HG03432 (cell line): ENCODE measurements around the gene SPNS1.
"Not testable (repeated sequence)": the region's sequence is repeated elsewhere in the genome, so short reads cannot be mapped to it uniquely, and the experiment has no call there.

Experiments used
- ATAC-seq: cut with Tn5 transposase; IDR thresholded peaks from one replicate; pipeline ENCODE4 v1.9.1; 2021; ENCODE audit warnings: mild to moderate bottlenecking, moderate library complexity; ENCODE audit not compliant: unreplicated experiment

The SPNS1 gene

DNA sequence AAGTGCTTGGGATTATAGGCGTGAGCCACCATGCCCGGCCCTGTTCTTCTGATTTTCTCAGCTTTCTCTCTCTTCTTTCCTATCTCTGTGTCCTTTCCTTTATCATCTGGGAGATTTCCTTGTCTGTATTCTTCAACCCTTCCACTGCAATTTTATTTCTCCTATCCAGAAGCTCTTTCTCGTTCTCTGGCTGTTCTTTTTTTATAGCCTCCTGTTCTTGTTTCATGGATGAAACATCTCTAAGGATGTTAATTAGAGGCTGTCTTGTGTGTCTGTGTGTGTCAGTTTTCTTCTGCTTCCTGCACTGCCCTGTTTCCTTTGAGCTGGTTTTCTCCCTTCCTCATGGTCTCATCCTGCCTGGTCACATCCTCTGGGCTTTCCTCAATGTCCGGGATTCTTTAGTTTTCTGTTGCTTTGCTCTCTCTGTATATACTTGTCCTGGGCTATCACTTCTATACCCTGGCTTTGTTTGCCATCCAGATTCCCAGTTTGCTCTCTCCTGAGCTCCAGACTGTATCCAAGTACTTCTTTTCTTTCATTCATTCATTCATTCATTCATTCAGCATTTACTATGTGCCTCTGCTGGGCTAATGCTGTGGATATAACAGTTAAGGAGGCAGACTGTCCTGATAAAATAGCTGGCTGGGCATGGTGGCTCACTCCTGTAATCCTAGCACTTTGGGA, 12.7 kb downstream of the SPNS1 start:
- no peak for ATAC-seq

DNA sequence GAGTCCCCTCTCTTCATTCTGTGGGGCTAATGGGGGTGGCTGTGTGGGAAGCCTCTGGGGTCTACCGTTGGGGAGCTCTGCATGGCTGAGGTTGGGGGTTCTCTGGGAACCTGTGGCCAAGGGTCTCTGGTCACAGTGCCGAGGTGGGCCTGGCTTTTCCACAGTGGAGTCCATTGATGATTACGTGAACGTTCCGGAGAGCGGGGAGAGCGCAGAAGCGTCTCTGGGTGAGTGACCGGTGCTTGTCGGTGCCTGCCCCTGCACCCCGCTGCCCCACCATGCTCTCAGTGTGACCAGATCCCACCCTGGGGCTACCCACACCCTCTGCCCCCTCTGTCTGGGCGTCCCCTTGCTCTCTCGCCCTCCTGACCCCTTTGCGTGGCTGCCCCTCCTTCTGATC, 14.8 kb downstream of the SPNS1 start:
- ATAC-seq, result no peak

DNA sequence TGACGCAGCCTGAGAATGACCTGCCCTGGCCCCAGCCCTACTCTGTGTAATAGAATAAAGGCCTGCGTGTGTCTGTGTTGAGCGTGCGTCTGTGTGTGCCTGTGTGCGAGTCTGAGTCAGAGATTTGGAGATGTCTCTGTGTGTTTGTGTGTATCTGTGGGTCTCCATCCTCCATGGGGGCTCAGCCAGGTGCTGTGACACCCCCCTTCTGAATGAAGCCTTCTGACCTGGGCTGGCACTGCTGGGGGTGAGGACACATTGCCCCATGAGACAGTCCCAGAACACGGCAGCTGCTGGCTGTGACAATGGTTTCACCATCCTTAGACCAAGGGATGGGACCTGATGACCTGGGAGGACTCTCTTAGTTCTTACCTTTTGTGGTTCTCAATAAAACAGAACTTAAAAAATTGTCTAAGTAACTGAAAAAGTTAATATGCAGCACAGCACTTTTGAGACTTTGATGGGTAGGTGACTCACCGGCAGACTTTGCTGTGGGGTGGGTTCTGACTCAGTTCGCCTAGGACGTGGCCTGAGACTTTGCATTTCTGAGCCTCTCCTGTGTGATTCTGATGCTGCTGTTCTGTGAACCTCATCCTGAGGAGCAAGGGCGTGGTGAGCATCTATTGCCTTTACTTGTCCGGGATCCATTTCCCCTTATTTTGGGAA, 15.9 kb downstream of the SPNS1 start:
- no peak for ATAC-seq

DNA sequence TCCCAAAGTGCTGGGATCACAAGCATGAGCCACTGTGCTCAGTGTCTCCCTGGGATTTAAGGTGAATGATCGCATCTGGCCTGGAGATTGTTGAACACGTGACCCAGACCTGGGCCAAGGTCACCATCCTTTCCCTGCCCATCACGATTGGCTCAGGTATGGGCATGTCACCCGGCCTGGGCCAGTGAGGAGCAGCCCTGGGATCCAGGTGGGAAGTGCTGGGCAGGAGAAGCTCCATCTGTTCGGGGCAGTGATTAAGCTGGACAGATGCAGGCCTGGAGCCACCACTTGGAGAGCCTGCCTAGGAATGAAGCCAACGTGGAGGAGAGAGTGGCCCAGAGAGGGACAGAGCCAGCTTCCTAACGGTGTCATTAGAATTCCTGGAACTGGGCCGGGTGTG, 17.1 kb downstream of the SPNS1 start:
- no peak for ATAC-seq

DNA sequence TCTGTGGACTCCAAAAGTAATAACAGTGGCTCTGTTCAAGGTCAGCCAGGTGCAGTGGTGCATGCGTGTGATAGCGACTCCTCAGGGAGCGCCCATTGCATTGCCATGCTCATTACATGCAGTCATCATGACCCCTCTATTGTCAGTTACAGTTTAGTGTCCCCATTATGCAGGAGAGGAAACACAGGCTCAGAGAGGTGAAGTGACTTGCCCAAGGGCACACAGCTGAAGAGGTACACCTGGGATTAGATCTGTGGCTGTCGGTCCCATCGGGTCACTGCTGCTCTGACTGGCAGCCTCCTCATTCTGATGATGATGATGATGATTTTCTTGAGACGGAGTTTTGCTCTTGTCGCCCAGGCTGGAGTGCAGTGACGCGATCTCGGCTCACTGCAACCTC, 17.9 kb downstream of the SPNS1 start:
- no peak for ATAC-seq

DNA sequence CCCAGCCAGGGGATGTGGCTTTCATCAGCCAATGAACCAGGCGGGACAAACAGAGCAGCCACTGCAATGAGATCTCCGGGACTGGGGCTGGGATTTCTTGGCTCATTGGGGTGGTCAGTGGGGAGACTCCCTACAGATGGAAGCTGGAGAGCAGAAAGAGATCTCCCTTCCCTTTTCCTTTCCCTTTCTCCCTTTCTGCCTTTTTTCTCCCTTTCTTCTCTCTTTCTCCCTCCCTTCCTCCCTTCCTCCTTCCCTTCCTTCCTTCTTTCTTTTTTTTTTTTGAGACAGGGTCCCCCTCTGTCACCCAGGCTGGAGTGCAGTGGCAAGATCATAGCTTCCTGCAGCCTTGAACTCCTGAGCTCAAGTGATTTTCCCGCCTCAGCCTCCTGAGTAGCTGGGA, 24.3 kb downstream of the SPNS1 start:
- no peak for ATAC-seq

DNA sequence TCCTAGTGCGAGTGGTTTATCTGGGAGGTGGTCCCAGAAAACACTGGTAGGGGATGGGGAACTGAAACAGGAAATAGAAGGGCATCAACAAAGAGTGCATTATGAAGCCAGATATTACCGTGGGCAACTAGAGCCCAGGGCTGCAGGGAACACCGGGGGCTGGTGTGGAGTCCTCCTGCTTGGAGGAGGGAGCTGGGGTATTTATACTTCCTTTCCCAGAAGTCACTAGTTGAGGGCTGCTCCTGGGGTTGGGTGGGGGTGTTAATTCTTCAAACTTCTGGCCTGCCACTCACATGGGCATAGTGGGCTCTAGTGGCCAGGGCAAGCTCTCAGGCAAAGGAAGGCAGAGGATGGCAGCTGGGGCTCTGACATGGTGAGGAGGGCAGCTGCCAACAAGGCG, 25.0 kb downstream of the SPNS1 start:
- ATAC-seq, result no peak

DNA sequence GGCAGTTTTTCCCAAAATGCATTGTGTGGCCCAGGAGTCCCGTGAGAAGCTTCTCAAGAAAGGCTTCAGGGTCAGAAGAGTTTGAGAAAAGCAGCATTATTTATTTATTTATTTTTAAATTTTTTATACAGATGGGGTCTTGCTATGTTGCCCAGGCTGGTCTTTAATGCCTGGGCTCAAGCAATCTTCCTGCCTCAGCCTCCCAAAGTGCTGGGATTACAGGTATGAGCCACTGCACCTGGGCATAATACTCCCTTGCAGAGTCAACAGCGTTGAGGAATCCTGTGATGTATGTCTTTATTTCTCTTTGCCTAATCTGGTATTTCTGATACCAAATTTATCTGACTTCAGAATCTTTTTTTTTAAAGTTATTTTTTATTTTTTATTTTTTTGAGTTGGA, 25.4 kb downstream of the SPNS1 start:
- no peak for ATAC-seq

DNA sequence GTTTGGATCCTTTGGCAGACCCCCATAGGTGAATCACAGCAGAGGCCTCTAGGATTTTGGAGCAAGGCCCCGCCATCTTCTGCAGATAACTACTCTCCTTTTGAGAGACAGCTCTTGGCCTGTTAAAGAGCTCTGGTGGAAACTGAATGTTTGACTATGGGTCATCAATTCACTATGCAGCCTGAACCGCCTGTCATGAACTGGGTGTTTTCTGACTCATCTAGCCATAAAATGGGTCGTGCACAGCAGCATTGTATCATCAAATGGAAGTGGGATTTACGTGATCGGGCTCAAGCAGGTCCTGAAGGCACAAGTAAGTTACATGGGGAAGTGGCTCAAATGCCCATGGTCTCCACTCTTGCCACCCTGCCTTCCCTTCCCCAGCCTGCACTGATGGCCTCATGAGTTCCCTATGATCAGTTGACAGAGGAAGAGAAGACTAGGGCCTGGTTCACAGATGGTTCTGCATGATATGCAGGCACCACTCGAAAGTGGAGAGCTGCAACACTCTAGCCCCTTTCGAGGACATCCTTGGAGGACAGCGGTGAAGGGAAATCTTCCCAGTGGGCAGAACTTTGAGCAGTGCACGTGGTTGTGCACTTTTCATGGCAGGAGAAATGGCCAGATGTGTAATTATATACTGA, 30.0 kb downstream of the SPNS1 start:
- ATAC-seq, result not testable (repeated sequence)

DNA sequence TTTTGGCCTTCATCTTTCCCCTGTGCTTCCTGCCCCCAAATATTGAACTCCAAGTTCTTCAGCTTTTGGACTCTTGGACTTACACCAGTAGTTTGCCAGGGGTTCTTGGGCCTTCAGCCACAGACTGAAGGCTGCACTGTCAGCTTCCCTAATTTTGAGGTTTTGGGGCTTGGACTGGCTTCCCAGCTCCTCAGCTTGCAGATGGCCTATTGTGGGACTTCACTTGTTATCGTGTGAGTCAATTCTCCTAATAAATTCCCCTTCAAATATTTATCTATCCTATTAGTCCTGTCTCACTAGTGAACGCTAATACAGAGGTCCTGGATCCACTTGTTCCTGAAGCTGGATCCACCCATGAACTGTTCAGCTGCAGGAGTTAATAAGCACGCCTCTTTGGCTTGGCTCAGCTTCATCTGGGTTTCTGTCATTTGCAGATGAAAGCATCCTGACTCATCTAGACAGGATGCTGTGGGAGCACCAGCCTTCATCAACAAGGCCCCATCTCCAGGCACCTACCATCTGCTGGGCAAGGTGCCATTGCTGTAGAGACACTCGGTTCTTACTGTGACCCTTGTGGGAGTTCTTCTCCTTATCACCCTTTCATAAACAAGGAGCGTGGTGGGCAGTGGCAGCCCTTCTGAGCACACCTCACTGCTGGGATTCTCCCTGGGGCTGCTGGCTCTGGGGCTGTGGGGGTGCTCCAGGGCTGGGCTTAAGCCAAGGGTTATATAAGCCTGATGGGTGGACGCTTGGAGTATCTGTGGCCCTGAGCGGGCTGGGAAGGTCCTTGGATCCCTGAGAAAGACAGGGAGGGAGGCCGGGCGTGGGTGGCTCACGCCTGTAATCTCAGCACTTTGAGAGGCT, 33.4 kb downstream of the SPNS1 start:
- ATAC-seq, result no peak

DNA sequence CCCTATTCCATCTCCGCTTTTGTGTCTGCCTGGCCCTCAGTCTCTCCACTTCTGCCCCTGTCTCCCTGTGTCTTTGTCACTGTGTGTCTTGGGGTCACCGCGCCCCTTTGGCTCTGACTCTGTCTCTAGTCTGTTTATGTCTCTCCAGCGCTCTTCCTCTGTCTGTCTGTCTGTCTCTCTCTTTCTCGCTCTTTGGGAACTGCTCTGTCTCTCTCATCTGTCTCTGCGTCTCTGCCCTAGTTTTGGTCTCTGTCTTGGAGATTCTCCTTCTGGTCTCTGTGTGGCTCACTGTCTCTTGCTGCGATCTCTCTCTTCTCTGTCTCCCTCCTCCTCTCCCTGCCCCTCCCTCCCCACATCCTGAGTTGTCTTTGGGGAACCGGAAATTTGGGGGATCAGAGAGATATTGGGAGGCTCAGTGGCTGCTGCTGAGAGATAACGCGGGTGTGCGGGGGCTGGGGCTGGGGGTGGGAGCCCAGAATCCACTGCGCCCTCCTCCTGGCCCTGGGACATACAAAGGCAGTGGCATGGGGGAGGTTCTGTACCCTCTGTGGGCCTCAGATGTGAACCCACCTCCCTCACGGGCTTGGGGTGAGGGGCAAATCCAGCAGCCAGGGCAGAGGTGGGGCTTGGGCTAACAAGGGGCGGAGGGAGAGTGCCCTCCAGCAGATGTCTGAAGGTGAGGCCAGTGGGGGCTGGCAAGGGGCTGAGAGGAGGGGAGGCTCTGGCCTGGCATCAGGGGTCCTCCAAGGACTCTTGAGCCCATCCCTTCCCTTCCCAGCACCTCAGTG, 34.7 kb downstream of the SPNS1 start:
- ATAC-seq, result no peak

DNA sequence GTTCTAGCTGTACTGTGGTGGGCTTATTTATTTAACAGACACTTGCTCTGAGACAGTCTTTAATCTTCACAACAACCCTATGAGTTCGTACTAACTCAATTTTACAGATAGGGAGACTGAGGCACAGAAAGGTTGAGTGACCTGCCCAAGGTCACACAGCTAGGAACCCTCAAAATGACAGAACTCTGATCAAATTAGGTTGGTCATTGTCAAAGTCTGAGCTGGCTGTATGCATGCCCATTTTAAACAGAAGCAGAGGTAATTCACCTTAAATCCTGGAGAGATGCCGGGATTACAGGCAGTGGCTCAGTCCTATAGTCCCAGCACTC, 35.2 kb downstream of the SPNS1 start:
- ATAC-seq, result no peak

DNA sequence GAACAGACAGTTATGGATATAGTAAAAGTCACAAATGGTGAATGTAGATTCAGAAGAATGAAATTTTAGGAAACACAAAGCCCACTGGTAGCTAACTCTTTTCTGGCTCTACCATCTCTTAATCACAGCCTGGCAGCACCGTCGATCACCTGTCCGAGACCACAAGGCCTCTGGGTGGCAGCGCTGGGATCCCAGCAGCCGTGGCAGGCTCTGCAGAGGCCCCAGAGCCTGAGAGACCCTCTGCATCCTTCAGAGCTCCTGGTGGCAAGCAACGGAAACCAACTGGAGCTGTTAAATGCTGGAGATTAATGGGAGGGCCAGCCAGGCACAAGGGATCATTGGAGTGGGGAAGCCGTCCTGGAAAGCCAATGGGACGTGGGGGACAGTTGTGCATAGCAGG, 36.5 kb downstream of the SPNS1 start:
- no peak for ATAC-seq

DNA sequence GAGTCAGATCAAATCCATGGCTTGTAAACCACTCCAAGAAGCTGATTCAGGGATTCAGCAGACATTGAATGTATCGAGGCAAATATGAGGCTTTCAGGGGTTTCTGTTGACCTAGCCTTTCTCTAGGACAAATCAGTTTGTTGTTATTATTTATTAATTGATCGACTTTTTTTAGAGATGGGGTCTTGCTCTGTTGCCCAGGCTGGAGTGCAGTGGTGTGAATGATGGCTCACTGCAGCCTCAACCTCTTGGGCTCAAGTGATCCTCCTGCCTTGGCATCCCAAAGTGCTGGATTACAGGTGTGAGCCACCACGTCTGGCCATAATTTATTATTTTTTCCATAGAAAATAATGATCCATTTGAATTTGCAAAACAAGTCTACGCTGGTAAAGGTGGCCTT, 37.3 kb downstream of the SPNS1 start:
- ATAC-seq, result no peak

DNA sequence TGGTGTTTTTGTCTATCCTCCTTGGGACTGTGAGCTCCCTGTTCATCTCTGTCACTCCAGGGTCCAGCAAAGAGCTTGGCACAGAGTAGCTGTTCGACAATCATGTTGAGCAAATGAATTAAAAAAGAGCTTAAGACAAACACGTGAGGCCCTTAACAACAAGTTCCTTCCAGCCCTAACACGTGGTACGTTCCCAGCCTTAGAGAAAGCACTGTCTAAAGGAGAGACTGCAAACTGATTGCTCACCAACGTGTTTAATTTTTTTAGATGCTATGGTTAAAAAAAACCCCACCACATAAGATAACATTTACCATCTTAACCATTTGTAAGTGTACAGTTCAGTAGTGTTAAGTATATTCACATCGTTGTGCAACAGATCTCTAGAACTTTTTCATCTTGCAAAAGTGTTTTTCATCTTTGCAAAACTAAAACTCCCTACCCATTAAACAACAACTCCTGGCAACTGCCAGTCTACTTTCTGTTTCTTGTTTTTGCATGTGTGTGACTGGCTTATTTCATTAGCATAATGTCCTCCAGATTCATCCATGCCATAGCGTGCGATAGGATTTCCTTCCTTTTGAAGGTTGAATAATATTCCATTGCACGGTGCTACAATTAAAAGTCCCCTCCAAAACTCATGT, 38.5 kb downstream of the SPNS1 start:
- no peak for ATAC-seq

DNA sequence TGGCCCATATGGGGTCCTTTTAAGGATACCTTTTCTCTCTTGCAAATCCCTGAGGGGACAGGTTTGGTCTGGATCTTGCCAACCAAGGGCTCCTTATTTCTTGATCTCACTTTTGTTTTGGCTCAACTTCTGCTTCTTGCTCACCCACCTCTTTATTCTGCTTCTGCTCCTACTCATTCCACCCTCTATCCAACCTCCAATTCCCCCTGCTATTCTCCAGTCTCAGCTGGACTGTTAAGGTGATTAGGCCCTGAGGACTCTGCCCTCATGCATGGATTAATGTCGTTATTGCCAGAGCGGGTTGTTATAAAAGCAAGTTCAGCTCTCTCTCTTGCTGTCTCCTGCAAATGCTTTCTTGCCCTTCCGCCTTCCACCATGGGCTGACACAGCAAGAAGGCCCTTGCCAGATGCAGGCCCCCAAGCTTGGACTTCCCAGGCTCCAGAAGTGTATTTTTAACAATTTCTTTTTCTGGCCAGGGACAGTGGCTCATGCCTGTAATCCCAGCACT, 40.0 kb downstream of the SPNS1 start:
- ATAC-seq, result no peak

DNA sequence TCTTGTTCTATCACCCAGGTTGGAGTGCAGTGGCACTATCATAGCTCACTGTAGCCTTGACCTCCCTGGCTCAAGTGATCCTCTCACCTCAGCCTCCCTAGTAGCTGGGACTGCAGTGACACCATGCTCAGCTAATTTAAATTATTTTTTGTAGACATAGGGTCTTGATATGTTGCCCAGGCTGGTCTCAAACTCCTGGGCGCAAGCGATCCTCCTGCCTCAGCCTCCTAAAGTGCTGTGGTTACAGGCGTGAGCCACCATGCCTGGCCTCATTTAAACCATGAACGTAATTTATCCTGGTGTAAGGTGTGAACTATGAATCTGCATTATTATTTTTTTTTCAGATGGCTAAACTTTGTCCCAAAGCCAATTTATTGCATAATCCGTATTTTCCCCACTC, 47.6 kb downstream of the SPNS1 start:
- ATAC-seq, result no peak

DNA sequence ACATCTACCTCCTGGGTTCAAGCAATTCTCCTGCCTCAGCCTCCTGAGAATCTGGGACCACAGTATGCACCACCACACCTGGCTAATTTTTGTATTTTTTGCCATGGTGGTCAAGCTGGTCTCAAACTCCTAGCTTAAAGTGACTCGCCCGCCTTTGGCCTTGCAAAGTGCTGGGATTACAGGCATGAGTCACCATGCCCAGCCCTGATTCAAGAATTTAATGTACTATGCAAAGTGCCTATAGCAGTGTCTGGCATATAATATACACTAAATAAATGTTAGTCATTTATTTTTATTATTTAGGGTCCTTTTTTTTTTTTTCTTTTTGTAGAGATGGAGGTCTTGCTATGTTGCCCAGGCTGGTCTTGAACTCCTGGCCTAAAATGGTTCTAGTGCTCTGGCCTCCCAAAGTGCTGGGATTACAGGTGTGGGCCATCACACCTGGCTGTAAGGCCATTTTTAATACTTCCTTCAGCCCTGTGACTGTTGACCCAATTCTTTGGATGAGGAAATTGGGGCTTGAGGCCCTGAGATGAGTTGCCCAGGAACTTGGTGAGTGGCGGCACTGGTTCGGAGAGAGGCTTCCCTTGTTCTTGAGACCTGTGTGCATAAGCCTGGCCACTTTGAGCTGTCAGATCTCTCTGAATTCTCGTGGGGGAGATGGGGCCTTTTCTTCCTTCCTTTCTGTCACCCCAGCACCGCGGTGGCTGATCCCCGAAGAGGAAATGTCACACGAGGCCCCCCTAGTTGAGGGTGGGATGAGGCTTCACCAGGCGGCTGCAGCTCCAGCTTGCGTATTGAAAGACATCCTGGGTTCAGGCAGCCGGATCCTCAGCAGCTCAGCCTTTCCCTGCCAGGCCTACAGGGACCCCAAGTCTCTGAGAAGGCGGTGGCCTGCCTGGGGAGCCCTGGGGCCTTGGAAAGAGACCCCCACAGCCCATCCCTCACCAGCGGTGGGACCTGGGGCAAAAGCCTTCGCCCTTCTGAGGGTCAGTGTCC, 49.0 kb downstream of the SPNS1 start:
- no peak for ATAC-seq

DNA sequence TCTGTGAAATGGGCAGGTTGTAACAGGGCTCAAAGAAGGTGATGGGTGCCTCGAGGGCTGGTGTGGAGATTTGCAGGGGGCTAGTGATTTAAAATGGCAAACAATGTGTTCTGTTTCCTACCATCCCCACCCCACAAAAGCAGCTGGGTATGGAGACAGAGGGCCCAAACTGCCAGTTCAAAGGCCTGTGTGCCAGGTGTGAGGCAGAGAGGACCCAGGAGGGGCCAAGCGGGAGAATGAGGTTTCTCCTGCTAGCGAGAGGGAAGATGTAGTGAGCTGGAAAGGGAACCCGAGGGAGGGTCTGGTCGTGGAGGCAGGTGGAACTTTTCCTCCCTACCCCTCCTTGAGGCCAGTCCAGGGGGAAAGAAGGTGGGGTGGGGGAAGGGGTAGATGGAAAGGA, 49.7 kb downstream of the SPNS1 start:
- no peak for ATAC-seq
